DMS114 treated with DMSO at 0.1 percent for 48 hours (cell line): ENCODE measurements around the gene RFNG.
"Not testable (repeated sequence)": the region's sequence is repeated elsewhere in the genome, so short reads cannot be mapped to it uniquely, and the experiment has no call there.

Experiments used
- DNase-seq: peaks from one replicate; lab custom pipeline; 2025; ENCODE audit not compliant: unreplicated experiment; lab: John Stamatoyannopoulos, UW

Gene RFNG

GRCh38 chr17:82046903-82047302, 4.7 kb downstream of the RFNG start:
- DNase-seq: no peak

GRCh38 chr17:82045936-82046484, 5.6 kb downstream of the RFNG start:
- no peak for DNase-seq

- no peak for DNase-seq
Observed at GRCh38 chr17:82043507-82043906, 8.1 kb downstream of the RFNG start.

GRCh38 chr17:82042649-82043048, 9.0 kb downstream of the RFNG start:
- DNase-seq: no peak

- no peak for DNase-seq
Observed at GRCh38 chr17:82041144-82041814, 10.3 kb downstream of the RFNG start.

GRCh38 chr17:82039695-82040299, 11.8 kb downstream of the RFNG start:
- no peak for DNase-seq

- not testable (repeated sequence) for DNase-seq
Observed at GRCh38 chr17:82038796-82039409, 12.7 kb downstream of the RFNG start.

- DNase-seq: no peak
Observed at GRCh38 chr17:82037889-82038195, 13.8 kb downstream of the RFNG start.

GRCh38 chr17:82037092-82037888, 14.3 kb downstream of the RFNG start, which contains the start of gene DCXR:
TSS of gene DCXR (minus strand) at chr17:82037697. CDS start at chr17:82037682, 15 bp downstream.
- peak; percentile 89 for DNase-seq

- no peak for DNase-seq
Observed at GRCh38 chr17:82036634-82037091, 14.9 kb downstream of the RFNG start.

- no peak for DNase-seq
Observed at GRCh38 chr17:82035956-82036633, 15.5 kb downstream of the RFNG start.

- DNase-seq: no peak
Observed at GRCh38 chr17:82035488-82035887, 16.1 kb downstream of the RFNG start.

- DNase-seq: no peak
Observed at GRCh38 chr17:82034371-82035011, 17.1 kb downstream of the RFNG start.

GRCh38 chr17:82033359-82034085, 18.1 kb downstream of the RFNG start:
- no peak for DNase-seq

- no peak for DNase-seq
Observed at GRCh38 chr17:82031885-82032627, 19.6 kb downstream of the RFNG start.

GRCh38 chr17:82031303-82031884, 20.2 kb downstream of the RFNG start, which contains the start of gene RAC3:
TSS of gene RAC3 (plus strand) at chr17:82031678. CDS start at chr17:82031762, 84 bp downstream.
- DNase-seq: no peak

- DNase-seq: peak; percentile 36
Observed at GRCh38 chr17:82030470-82031302, 20.9 kb downstream of the RFNG start.
